Tibial nerve (tissue), 4 donors: Measurements from ENCODE around the gene RGPD8.
"Not testable (repeated sequence)": the region's sequence is repeated elsewhere in the genome, so short reads cannot be mapped to it uniquely, and the experiment has no call there.

Experiments used
- CTCF ChIP-seq, 5 experiments: fragments of 200-600 bp in 3 of 5; fragments of 450-650 bp in 2 of 5; sonication (generic) in 3 of 5; IDR thresholded peaks; one replicate each; pipeline ENCODE4 v1.5.1; 2016 to 2019; ENCODE audit warnings: antibody characterized with exemption in 5 of 5, mild to moderate bottlenecking in 3 of 5, moderate library complexity in 2 of 5
- EP300 ChIP-seq, 2 donors: sonication (generic); formaldehyde crosslinking; IDR thresholded peaks; one replicate each; pipeline ENCODE4 v1.6.1; 2017; ENCODE audit warnings: antibody characterized with exemption in 2 of 2, mild to moderate bottlenecking in 1 of 2
- POLR2A ChIP-seq, 2 donors: fragments of 450-650 bp; IDR thresholded peaks; one replicate each; pipeline ENCODE4 v1.6.1; 2017; ENCODE audit warnings: antibody characterized with exemption in 2 of 2, mild to moderate bottlenecking in 2 of 2, moderate library complexity in 2 of 2

GRCh38 chr2:112433480-112433879, at the start of gene RGPD8:
- peak; percentile 46 to 68 (median 52) for TF ChIP-seq CTCF (IDR thresholded peaks at IDR 0.05)
- not testable (repeated sequence) for TF ChIP-seq POLR2A (IDR thresholded peaks at IDR 0.05)
- TF ChIP-seq EP300 (IDR thresholded peaks at IDR 0.05) = peak in 1 of 2 donors; percentile 31
